Right lobe of liver (tissue), 4 donors: Measurements from ENCODE around the gene PGS1.

Source experiments
- POLR2A ChIP-seq: fragments of 450-650 bp; IDR thresholded peaks from one replicate; pipeline ENCODE4 v1.6.1; 2017; ENCODE audit warnings: antibody characterized with exemption, mild to moderate bottlenecking
- TF ChIP-seq, protein P1 (sequence below), 4 donors: fragments of 200-600 bp in 3 of 4; fragments of 450-650 bp in 1 of 4; IDR thresholded peaks; one replicate each; pipeline versions ENCODE4 v1.5.1 to v1.8.0; 2016 to 2022; ENCODE audit warnings: antibody characterized with exemption in 4 of 4, mild to moderate bottlenecking in 2 of 4
- donor health status: DM: no; HTN: no; CAD: no.
- donor health status: DM: no; HTN: no; CAD: no.
- donor health status: DM: no; HTN: yes; CAD: no.

DNA sequence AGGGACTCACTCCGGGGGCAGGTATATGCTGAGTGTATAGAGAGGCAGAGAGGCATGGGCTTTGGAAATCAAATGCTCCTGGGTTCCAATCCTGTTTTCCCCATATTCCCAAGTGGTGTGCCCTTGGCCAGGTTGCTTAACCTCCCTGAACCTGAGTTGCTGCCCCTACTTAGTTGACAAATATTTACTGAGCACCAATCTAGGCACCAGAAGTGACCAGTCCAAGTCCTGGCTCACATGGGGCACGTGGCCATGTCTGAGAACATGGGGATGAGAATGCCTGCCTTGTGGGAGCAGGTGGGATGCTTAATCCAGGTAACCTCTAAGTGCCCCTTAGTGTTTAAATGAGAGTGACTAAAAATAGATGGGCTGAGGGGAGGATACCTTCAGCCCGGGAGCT, 22.7 kb upstream of the PGS1 start:
- TF ChIP-seq, protein P1, sequence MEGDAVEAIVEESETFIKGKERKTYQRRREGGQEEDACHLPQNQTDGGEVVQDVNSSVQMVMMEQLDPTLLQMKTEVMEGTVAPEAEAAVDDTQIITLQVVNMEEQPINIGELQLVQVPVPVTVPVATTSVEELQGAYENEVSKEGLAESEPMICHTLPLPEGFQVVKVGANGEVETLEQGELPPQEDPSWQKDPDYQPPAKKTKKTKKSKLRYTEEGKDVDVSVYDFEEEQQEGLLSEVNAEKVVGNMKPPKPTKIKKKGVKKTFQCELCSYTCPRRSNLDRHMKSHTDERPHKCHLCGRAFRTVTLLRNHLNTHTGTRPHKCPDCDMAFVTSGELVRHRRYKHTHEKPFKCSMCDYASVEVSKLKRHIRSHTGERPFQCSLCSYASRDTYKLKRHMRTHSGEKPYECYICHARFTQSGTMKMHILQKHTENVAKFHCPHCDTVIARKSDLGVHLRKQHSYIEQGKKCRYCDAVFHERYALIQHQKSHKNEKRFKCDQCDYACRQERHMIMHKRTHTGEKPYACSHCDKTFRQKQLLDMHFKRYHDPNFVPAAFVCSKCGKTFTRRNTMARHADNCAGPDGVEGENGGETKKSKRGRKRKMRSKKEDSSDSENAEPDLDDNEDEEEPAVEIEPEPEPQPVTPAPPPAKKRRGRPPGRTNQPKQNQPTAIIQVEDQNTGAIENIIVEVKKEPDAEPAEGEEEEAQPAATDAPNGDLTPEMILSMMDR (IDR thresholded peaks at IDR 0.05), result no peak
- TF ChIP-seq POLR2A, result no peak
